KMS-11 (cell line): ENCODE results near the gene G6PC2.

Source experiments
- H2AFZ ChIP-seq: fragments of 200-600 bp; sonication (generic); 2 replicates; pipeline ENCODE4 v1.6.1; 2016; ENCODE audit warnings: antibody characterized with exemption, mixed run types, low read depth
- H3K27ac ChIP-seq: fragments of 200-600 bp; sonication (generic); 2 replicates; pipeline ENCODE4 v1.6.1; 2016; ENCODE audit warnings: mild to moderate bottlenecking, mixed run types
- H3K27me3 ChIP-seq: fragments of 200-600 bp; sonication (generic); 2 replicates; pipeline ENCODE4 v1.6.1; 2017; ENCODE audit warnings: mild to moderate bottlenecking, low read depth, mixed run types, moderate library complexity; ENCODE audit not compliant: insufficient read depth
- H3K36me3 ChIP-seq: fragments of 200-600 bp; sonication (generic); 2 replicates; pipeline ENCODE4 v1.6.1; 2017; ENCODE audit warnings: mild to moderate bottlenecking, mixed run types; ENCODE audit not compliant: insufficient read depth
- H3K4me1 ChIP-seq: fragments of 200-600 bp; sonication (generic); 2 replicates; pipeline ENCODE4 v1.6.1; 2016; ENCODE audit warnings: mild to moderate bottlenecking, low read depth, mixed run types; ENCODE audit not compliant: poor library complexity, severe bottlenecking
- H3K4me2 ChIP-seq: fragments of 200-600 bp; sonication (generic); 2 replicates; pipeline ENCODE4 v1.7.0; 2016; ENCODE audit warnings: mild to moderate bottlenecking, mixed run types
- H3K4me3 ChIP-seq: fragments of 200-600 bp; sonication (generic); IDR thresholded peaks from 2 replicates; pipeline ENCODE4 v1.6.1; 2017; ENCODE audit warnings: low read depth, low read length, mixed read lengths; ENCODE audit not compliant: insufficient read depth
- H3K79me2 ChIP-seq: fragments of 200-600 bp; sonication (generic); 2 replicates; pipeline ENCODE4 v1.6.1; 2016; ENCODE audit warnings: low read depth, mixed run types; ENCODE audit not compliant: insufficient read depth
- H3K9ac ChIP-seq: fragments of 200-600 bp; sonication (generic); 2 replicates; pipeline ENCODE4 v1.6.1; 2016; ENCODE audit warnings: mild to moderate bottlenecking, mixed run types
- H4K20me1 ChIP-seq: fragments of 200-600 bp; sonication (generic); 2 replicates; pipeline ENCODE4 v1.6.1; 2016; ENCODE audit warnings: mild to moderate bottlenecking, mixed run types; ENCODE audit not compliant: insufficient read depth
- CTCF ChIP-seq: fragments of 200-600 bp; sonication (generic); conservative IDR thresholded peaks from 2 replicates; pipeline ENCODE4 v1.6.1; 2017; ENCODE audit warnings: low read depth, mild to moderate bottlenecking, antibody characterized with exemption, low read length, moderate library complexity, mixed read lengths

The G6PC2 gene

GRCh38 chr2:168956392-168956791 is 55.3 kb downstream of the G6PC2 start:
- Histone ChIP-seq H3K27me3 (no peaks in the 10 kb centered on the region), H3K27ac (no peak overlapping the region)
- no peak for TF ChIP-seq CTCF

More at GRCh38 chr2:168956392-168956791, 55.3 kb downstream of the G6PC2 start:
- no peaks in the 10 kb centered on the region for H3K79me2 ChIP-seq
- H3K9ac ChIP-seq: no peak overlapping the region
- H2AFZ ChIP-seq: no peak overlapping the region
- H3K4me1 ChIP-seq: no peaks in the 10 kb centered on the region
- H3K36me3 ChIP-seq: no peaks in the 10 kb centered on the region
- no peak overlapping the region for H3K4me3 ChIP-seq
- H3K4me2 ChIP-seq: no peak overlapping the region
- no peaks in the 10 kb centered on the region for H4K20me1 ChIP-seq
